A549 (cell line): Measurements from ENCODE around the gene UHMK1. TPM values are rescaled to one million over a fixed set of nuclear protein-coding genes. Genes with fewer than 3 reads are reported as not detected.

Experiments used
- ATAC-seq, 2 experiments: fragments of 200-7000 bp in 1 of 2; fragments of >200 bp in 1 of 2; cut with Nextera tagmentation in 1 of 2; cut with Tn5 transposase in 1 of 2; 3 replicates each; pipeline versions ENCODE4 v1.8.0 to v1.9.1; 2018 to 2020; ENCODE audit warnings: mild to moderate bottlenecking in 1 of 2, moderate library complexity in 1 of 2
- CTCF ChIA-PET: fragments of 300-600 bp; sonication (Branson Sonifier 250); formaldehyde crosslinking; extraction: SDS; loops from one replicate; lab custom pipeline; 2021; ENCODE audit warnings: antibody characterized with exemption, inconsistent platforms; lab: Yijun Ruan, JAX
- POLR2A ChIA-PET: fragments of 350-600 bp; formaldehyde crosslinking; extraction: SDS; loops from one replicate; lab custom pipeline; 2021; ENCODE audit warnings: antibody characterized with exemption, inconsistent platforms; lab: Yijun Ruan, JAX
- DNase-seq, 2 experiments: peaks; one replicate each; pipeline versions ENCODE4 v3.0.0 to v3.0.0-alpha.2; 2011 to 2016; ENCODE audit warnings: low read depth in 1 of 2, low spot score in 1 of 2
- FAIRE-seq: peaks from 2 replicates; lab custom pipeline; 2011; peaks lifted over from hg19 to GRCh38; lab: Jason Lieb, UNC
- H3K27ac ChIP-seq, 2 experiments: fragments of >200 bp; sonication (Bioruptor Twin); formaldehyde crosslinking; 3 replicates each; pipeline ENCODE4 v1.5.1; 2016 to 2017
- H3K4me1 ChIP-seq: fragments of >200 bp; sonication (Bioruptor Twin); formaldehyde crosslinking; 3 replicates; pipeline ENCODE4 v1.6.1; 2016
- H3K4me2 ChIP-seq: fragments of >200 bp; sonication (Bioruptor Twin); formaldehyde crosslinking; 3 replicates; pipeline ENCODE4 v1.6.1; 2016
- H3K4me3 ChIP-seq: fragments of >200 bp; sonication (Bioruptor Twin); formaldehyde crosslinking; 3 replicates; pipeline ENCODE4 v1.5.1; 2016
- H3K9me3 ChIP-seq: fragments of >200 bp; sonication (Bioruptor Twin); formaldehyde crosslinking; 3 replicates; pipeline ENCODE4 v1.6.1; 2016
- BHLHE40 ChIP-seq: IDR thresholded peaks from 2 replicates; pipeline ENCODE4 v1.6.1; 2012; ENCODE audit warnings: low read depth, low read length, inconsistent platforms
- CBX2 ChIP-seq: fragments of 200-600 bp; sonication (generic); IDR thresholded peaks from 2 replicates; pipeline ENCODE4 v1.6.1; 2016; ENCODE audit warnings: low read depth, mild to moderate bottlenecking, borderline replicate concordance
- CBX8 ChIP-seq: fragments of 200-600 bp; sonication (generic); IDR thresholded peaks from 2 replicates; pipeline ENCODE4 v1.6.1; 2016
- CHD2 ChIP-seq: fragments of 150-350 bp; IDR thresholded peaks from 2 replicates; pipeline ENCODE4 v1.6.1; 2014; ENCODE audit warnings: low read length; ENCODE audit not compliant: partially characterized antibody
- EHF ChIP-seq: fragments of 250-450 bp; sonication (Bioruptor Pico); IDR thresholded peaks from 2 replicates; pipeline ENCODE4 v1.5.0; 2020; ENCODE audit warnings: mild to moderate bottlenecking
- EHMT2 ChIP-seq: fragments of 200-600 bp; sonication (generic); IDR thresholded peaks from 2 replicates; pipeline ENCODE4 v1.6.1; 2016; ENCODE audit warnings: antibody characterized with exemption, low read depth, mild to moderate bottlenecking, moderate library complexity
- ESRRA ChIP-seq: fragments of 150-350 bp; IDR thresholded peaks from 2 replicates; pipeline ENCODE4 v1.6.1; 2014; ENCODE audit warnings: mild to moderate bottlenecking, low read length, borderline replicate concordance
- FOSL2 ChIP-seq, 2 experiments: fragments of 450-650 bp in 1 of 2; fragments of >200 bp in 1 of 2; sonication (Bioruptor Twin) in 1 of 2; formaldehyde crosslinking; IDR thresholded peaks; 2 replicates each; pipeline versions ENCODE4 v1.5.0 to v1.6.1; 2016 to 2020; ENCODE audit warnings: mild to moderate bottlenecking in 1 of 2, moderate library complexity in 1 of 2
- FOXS1 ChIP-seq: fragments of 250-450 bp; sonication (Bioruptor Pico); IDR thresholded peaks from 2 replicates; pipeline ENCODE4 v1.5.0; 2020; ENCODE audit warnings: mild to moderate bottlenecking, moderate library complexity
- HDAC2 ChIP-seq: fragments of 200-600 bp; sonication (generic); IDR thresholded peaks from 2 replicates; pipeline ENCODE4 v1.6.1; 2016
- HOXB5 ChIP-seq: fragments of 250-450 bp; sonication (Bioruptor Pico); IDR thresholded peaks from 2 replicates; pipeline ENCODE4 v1.5.0; 2020; ENCODE audit warnings: mild to moderate bottlenecking, moderate library complexity
- JUN ChIP-seq, 2 experiments: fragments of >200 bp; sonication (Bioruptor Twin); formaldehyde crosslinking; IDR thresholded peaks; 2 replicates in 1 of 2; 3 replicates in 1 of 2; pipeline ENCODE4 v1.6.1; 2016 to 2017
- JUNB ChIP-seq: fragments of >200 bp; sonication (Bioruptor Twin); formaldehyde crosslinking; IDR thresholded peaks from 2 replicates; pipeline ENCODE4 v1.6.1; 2016
- NFE2L2 ChIP-seq: fragments of 150-350 bp; conservative IDR thresholded peaks from 2 replicates; pipeline ENCODE4 v1.6.1; 2014; ENCODE audit warnings: low read length
- POLR2AphosphoS2 ChIP-seq: conservative IDR thresholded peaks from 2 replicates; pipeline ENCODE4 v1.6.1; 2012; ENCODE audit warnings: low read length, improper control_type of control experiment, inconsistent platforms
- RAD21 ChIP-seq, 2 experiments: fragments of >200 bp in 1 of 2; sonication (Bioruptor Twin) in 1 of 2; formaldehyde crosslinking in 1 of 2; IDR thresholded peaks in 1 of 2; conservative IDR thresholded peaks in 1 of 2; 2 replicates in 1 of 2; 3 replicates in 1 of 2; pipeline ENCODE4 v1.6.1; 2012 to 2018; ENCODE audit warnings: inconsistent platforms in 1 of 2
- RARB ChIP-seq: fragments of 250-450 bp; sonication (Bioruptor Pico); IDR thresholded peaks from 2 replicates; pipeline ENCODE4 v1.8.0; 2021; ENCODE audit warnings: mild to moderate bottlenecking, moderate library complexity
- RCOR1 ChIP-seq: fragments of 150-350 bp; IDR thresholded peaks from 2 replicates; pipeline ENCODE4 v1.6.1; 2014; ENCODE audit warnings: antibody characterized with exemption, low read length, low read depth
- RFX5 ChIP-seq: fragments of 450-650 bp; IDR thresholded peaks from 2 replicates; pipeline ENCODE4 v1.7.1; 2014; ENCODE audit warnings: antibody characterized with exemption, mild to moderate bottlenecking, moderate library complexity
- ZC3H11A ChIP-seq: fragments of 450-650 bp; IDR thresholded peaks from 2 replicates; pipeline ENCODE4 v1.6.1; 2014; ENCODE audit warnings: antibody characterized with exemption, mild to moderate bottlenecking
- ZFP36 ChIP-seq: fragments of 450-650 bp; IDR thresholded peaks from 2 replicates; pipeline ENCODE4 v1.6.1; 2014; ENCODE audit warnings: borderline replicate concordance; ENCODE audit not compliant: partially characterized antibody
- ZNF302 ChIP-seq: fragments of 250-450 bp; sonication (Bioruptor Pico); IDR thresholded peaks from 2 replicates; pipeline ENCODE4 v1.9.0; 2021; ENCODE audit warnings: inconsistent platforms, mild to moderate bottlenecking, moderate library complexity
- ZSCAN20 ChIP-seq: fragments of 250-450 bp; sonication (Bioruptor Pico); IDR thresholded peaks from 2 replicates; pipeline ENCODE4 v1.8.0; 2022; ENCODE audit warnings: mild to moderate bottlenecking, moderate library complexity
- WGBS: methylation state at CpG from one replicate; pipeline ENCODE4 v1.1.6; 2017; ENCODE audit errors: missing lambda C conversion rate; 5-methylcytosine and 5-hydroxymethylcytosine counted together
- polyA plus RNA-seq, 4 experiments: library from polyadenylated mRNA; depleted of rRNA in 3 of 4; stranded (reverse); fragments of >200 nt; fragmentation: RNase III in 1 of 4; extraction: RNeasy Plus Mini Kit Qiagen cat#74134 plus additional on column Dnase treatment in 1 of 4; gene quantifications; 2 replicates in 3 of 4; 3 replicates in 1 of 4; pipeline ENCODE4 v1.2.3, GENCODE V29; 2011 to 2017
- TF ChIP-seq, protein P1 (sequence below): fragments of >200 bp; sonication (Bioruptor Twin); formaldehyde crosslinking; IDR thresholded peaks from 3 replicates; pipeline ENCODE4 v1.6.1; 2016
- TF ChIP-seq, protein P2 (sequence below): fragments of 150-350 bp; IDR thresholded peaks from 2 replicates; pipeline ENCODE4 v1.6.1; 2014; ENCODE audit warnings: low read depth, mild to moderate bottlenecking, low read length
- TF ChIP-seq, protein P3 (sequence below): fragments of 450-650 bp; IDR thresholded peaks from 2 replicates; pipeline ENCODE4 v1.6.1; 2014; ENCODE audit warnings: antibody characterized with exemption

The UHMK1 gene
- polyA plus RNA-seq, 2 of the 4 experiments (the other 2 are of a cell fraction): 21.0 to 42.2 TPM

DNA sequence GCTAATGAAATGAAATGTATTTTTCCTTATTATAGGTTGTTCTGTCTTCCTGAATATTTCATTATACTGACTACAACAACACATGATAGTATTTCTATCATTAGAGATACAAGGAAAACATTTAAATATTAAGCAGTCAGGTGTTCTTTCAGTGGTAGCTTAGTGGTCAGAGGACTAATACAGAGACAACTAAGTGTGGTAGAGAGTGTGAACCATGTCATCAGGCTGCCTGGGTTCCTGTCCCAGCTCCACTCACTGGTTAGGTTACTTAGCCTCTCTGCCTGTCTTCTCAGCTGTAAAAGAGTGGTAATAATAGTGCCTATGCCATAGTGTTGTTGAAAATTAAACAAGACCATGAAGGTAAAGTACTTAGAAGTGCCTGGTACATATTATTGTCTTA, 67.8 kb downstream of the UHMK1 start:
- H3K4me2 ChIP-seq: no peak overlapping the region
- POLR2A ChIA-PET: no interaction called here
- CTCF ChIA-PET: no interaction called here

DNA sequence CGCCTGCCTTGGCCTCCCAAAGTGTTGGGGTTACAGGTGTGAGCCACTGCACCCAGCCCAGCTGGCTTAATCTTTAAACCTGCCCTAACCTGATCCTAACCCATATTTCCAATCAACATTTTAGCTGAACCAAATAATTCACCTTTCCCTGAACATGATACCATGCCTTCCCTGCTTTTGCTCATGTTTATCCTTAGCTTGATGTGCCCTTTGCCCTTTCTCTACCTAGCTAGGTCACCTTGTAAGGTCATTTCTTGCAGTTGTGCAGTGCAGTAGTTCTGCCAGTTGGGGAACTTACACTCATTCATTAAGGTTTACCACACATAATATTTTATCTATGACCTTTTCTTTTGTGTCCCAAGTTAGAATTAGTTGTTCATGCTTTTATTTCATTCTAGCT, 69.3 kb downstream of the UHMK1 start:
- FAIRE-seq: no peak
- 69% methylated on average over 1 of the region's 1 CpG for WGBS
- TF ChIP-seq FOSL2 (IDR thresholded peaks at IDR 0.05) (no peak), FOSL2 (CRISPR knock-in tag; IDR thresholded peaks at IDR 0.05) (no peak), HOXB5 (CRISPR knock-in tag) (no peak), ZC3H11A (no peak), ZFP36 (no peak), ZNF302 (CRISPR knock-in tag) (no peak)
- TF ChIP-seq, protein P1, sequence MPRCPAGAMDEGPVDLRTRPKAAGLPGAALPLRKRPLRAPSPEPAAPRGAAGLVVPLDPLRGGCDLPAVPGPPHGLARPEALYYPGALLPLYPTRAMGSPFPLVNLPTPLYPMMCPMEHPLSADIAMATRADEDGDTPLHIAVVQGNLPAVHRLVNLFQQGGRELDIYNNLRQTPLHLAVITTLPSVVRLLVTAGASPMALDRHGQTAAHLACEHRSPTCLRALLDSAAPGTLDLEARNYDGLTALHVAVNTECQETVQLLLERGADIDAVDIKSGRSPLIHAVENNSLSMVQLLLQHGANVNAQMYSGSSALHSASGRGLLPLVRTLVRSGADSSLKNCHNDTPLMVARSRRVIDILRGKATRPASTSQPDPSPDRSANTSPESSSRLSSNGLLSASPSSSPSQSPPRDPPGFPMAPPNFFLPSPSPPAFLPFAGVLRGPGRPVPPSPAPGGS: no peak
- Histone ChIP-seq H3K4me1 (no peaks in the 10 kb centered on the region), H3K27ac (no peak overlapping the region), H3K9me3 (no peaks in the 10 kb centered on the region), H3K4me2 (no peak overlapping the region), H3K4me3 (no peak overlapping the region)
- no peak for DNase-seq
- ChIA-PET CTCF (interaction anchor here (1.0 kb wide), 1 partner anchor 233 kb away, joined by 3 read pairs; no protein-coding TSS in a partner anchor), POLR2A (no interaction called here)
- ATAC-seq: no peak

More for the DNA sequence above, 67.8 kb downstream of the UHMK1 start:
- no peak for FAIRE-seq
- no peak for ATAC-seq
- no peak for DNase-seq
- H3K27ac ChIP-seq: no peak overlapping the region
- H3K9me3 ChIP-seq: no peaks in the 10 kb centered on the region
- H3K4me1 ChIP-seq: peaks cover 3% of the 10 kb centered on the region; the same call in 2 of the 3 replicates
- H3K4me3 ChIP-seq: no peak overlapping the region
- TF ChIP-seq EHF (no peak), RARB (no peak), RFX5 (no peak), CHD2 (no peak), POLR2AphosphoS2 (no peak), BHLHE40 (no peak), CBX2 (no peak), FOSL2 (IDR thresholded peaks at IDR 0.05) (no peak), FOSL2 (CRISPR knock-in tag; IDR thresholded peaks at IDR 0.05) (no peak), EHMT2 (no peak), ESRRA (no peak), ZSCAN20 (CRISPR knock-in tag) (no peak), RCOR1 (no peak), RAD21 (conservative IDR thresholded peaks at IDR 0.05 in 1 of 2, IDR thresholded peaks at IDR 0.05 in 1 of 2) (no peak), NFE2L2 (no peak)
- TF ChIP-seq, protein P2, sequence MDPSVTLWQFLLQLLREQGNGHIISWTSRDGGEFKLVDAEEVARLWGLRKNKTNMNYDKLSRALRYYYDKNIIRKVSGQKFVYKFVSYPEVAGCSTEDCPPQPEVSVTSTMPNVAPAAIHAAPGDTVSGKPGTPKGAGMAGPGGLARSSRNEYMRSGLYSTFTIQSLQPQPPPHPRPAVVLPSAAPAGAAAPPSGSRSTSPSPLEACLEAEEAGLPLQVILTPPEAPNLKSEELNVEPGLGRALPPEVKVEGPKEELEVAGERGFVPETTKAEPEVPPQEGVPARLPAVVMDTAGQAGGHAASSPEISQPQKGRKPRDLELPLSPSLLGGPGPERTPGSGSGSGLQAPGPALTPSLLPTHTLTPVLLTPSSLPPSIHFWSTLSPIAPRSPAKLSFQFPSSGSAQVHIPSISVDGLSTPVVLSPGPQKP: no peak
- TF ChIP-seq, protein P3, sequence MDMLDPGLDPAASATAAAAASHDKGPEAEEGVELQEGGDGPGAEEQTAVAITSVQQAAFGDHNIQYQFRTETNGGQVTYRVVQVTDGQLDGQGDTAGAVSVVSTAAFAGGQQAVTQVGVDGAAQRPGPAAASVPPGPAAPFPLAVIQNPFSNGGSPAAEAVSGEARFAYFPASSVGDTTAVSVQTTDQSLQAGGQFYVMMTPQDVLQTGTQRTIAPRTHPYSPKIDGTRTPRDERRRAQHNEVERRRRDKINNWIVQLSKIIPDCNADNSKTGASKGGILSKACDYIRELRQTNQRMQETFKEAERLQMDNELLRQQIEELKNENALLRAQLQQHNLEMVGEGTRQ: no peak
- TF ChIP-seq, all 56 proteins: peak for 0

DNA sequence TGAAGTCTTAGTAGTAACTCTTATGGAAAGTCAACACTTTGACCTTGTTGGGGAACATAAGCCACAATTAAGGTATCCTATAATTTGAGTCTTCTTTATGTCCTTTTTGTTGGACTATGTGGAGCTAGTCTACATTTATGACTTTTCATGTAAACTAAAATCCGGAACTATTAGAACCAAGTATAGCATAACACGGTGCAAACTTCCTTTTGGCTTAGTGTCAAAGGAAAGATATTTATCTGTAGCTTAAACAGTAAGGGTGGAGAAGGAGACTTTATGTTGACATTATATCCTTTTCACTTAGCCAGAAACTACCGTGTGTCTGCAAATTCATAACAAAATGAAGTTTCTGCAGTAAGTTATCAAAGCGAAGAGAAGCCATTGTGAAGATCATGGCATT, 71.2 kb downstream of the UHMK1 start:
- DNase-seq (no peak), FAIRE-seq (no peak), ATAC-seq (no peak)
- ChIA-PET POLR2A (interaction anchor here (0.6 kb wide), 1 partner anchor 14 kb away, joined by 9 read pairs; no protein-coding TSS in a partner anchor), CTCF (no interaction called here)
- Histone ChIP-seq H3K4me1 (no peaks in the 10 kb centered on the region), H3K4me2 (no peak overlapping the region), H3K4me3 (no peak overlapping the region), H3K9me3 (no peaks in the 10 kb centered on the region), H3K27ac (no peak overlapping the region)
- WGBS: 63% methylated on average over 4 of the region's 4 CpGs
- TF ChIP-seq CBX8 (no peak), FOXS1 (no peak), JUN (IDR thresholded peaks at IDR 0.05) (no peak), ZNF302 (CRISPR knock-in tag) (no peak), HDAC2 (no peak), JUNB (no peak), CHD2 (no peak)
- TF ChIP-seq, protein P3: no peak
